NCI-H2081 (cell line): ENCODE results near the gene IL32.
"Not testable (repeated sequence)": the region's sequence is repeated elsewhere in the genome, so short reads cannot be mapped to it uniquely, and the experiment has no call there.

ENCODE experiments used
- DNase-seq, 2 experiments: peaks; one replicate each; lab custom pipeline; 2025; lab: John Stamatoyannopoulos, UW

IL32 gene

GRCh38 chr16:3051494-3051893 is 13.9 kb upstream of the IL32 start:
- no peak for DNase-seq

DNA sequence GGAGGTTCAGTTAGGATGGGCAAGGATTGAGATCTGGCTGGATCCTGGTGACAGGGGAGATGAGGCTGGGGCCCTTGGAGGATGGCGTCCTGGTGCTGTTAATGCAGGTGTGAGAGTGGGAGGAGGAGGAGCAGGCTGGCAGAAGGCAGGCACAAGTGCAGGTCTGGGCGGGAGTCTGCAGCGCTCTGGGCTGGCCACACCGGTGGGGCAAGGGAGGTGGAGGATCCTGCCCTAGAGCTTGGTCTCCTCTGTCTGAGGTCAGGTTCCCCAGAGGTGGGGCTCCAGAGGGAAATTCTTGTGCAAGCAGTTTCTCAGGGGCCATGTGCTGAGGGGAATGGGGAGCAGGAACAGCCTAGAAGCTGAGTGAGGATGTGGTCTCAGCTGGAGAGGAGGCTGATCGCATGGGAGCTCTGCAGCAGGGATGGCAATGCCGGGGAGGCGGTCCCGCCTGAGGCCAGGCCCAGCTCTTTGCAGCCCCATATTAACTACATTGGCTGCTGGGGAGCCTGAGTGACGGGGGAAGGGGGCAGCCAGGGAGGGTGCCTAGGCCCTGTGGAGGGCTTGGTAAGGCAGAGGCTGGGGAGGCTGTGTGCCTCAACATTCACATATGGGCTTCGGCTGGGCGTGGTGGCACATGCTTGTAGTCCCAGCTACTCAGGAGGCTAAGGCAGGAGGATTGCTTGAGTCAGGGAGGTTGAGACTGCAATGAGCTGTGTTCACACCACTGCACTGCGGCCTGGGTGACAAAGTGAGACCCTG is 12.7 kb upstream of the IL32 start:
- DNase-seq, result not testable (repeated sequence)

DNA sequence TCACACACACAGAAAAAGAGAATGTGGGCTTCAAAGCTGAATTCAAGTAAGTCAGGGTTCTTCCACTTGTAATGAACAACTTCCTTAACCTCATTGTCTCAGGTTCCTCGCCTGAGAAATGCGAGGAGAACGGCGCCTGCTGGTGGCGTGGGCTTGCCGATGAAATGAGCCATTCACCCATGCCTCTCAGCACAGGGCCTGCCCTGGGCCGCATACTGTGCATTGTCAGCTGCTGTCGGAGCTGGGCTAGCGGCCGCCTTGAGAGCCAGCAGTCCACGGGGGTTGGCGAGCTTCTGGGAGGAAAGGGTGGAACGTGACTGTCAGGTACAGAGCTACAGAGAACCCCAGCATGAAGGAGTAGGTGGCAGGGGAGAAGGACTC is 12.1 kb upstream of the IL32 start:
- not testable (repeated sequence) for DNase-seq

- no peak for DNase-seq
Measured at GRCh38 chr16:3054965-3055733, 10.3 kb upstream of the IL32 start.

GRCh38 chr16:3055734-3056115 is 9.7 kb upstream of the IL32 start:
- not testable (repeated sequence) for DNase-seq

DNA sequence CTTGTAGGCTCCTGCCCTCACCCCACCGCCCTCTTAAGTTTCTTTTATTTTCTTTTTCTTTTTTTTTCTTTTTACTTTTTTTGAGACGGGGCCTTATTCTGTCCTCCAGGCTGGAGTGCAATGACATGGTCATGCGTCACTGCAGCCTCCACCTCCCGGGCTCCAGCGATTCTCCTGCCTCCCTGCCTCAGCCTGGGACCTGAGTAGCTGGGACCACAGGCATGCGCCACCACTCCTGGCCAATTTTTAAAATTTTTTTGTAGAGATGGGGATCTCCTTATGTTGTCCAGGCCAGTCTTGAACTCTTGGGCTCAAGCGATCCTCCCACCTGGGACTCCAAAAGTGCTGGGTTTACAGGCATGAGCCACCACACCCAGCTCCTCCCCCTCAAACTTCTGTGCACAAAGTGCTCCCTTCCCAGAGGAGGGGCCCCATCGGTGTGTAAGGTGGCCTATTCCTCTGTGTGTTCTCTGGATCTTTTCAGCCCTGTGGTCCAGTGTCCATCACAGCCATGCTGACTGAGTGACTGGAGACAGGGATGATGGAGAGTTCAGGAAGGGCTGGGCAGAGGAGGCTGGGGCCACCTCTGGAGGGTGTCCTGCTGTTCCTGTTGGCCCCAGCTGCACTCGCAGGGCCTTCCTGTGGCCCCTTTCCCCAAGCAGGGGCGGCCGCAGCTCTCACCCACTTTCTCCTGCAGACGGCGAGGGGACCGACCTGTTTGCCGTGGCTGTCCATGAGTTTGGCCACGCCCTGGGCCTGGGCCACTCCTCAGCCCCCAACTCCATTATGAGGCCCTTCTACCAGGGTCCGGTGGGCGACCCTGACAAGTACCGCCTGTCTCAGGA is 8.9 kb upstream of the IL32 start:
- DNase-seq, result no peak

DNA sequence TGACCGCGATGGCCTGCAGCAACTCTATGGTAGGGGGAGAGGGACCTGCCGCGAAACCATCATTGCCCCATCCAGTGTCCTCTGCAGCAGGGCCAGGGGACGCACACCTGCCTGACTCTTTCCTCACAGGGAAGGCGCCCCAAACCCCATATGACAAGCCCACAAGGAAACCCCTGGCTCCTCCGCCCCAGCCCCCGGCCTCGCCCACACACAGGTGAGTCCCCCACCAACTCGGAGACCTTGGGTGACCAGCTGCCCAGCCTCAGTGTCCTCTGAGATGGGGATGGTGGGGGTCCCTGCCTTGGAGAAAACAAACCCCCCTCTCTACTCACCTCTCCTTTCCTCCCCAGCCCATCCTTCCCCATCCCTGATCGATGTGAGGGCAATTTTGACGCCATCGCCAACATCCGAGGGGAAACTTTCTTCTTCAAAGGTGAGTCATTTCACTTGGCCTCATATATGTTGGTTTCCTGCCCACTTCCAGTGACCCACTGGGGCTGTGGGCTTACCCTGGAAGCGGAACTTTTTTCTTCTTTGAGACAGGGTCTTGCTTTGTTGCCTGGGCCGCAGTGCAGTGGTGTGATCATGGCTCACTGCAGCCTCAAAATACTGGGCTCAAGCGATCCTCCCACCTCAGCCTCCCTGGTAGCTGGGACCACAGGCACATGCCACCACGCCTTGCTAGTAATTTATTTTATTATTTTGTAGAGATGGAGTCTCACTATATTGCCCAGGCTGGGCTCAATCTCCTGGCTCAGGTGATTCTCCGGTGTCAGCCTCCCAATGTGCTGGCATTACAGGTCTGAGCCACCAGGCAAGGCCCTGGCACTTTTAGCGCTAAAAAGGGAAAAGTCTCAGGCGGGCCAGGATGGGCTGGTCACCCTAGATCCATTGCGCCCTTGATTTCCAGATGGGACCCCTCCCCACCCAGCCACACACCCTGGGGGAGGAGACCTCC is 8.0 kb upstream of the IL32 start:
- no peak for DNase-seq

- peak in 1 of 2 experiments; percentile 10 for DNase-seq
Measured at GRCh38 chr16:3058139-3059030, 7.1 kb upstream of the IL32 start.

DNA sequence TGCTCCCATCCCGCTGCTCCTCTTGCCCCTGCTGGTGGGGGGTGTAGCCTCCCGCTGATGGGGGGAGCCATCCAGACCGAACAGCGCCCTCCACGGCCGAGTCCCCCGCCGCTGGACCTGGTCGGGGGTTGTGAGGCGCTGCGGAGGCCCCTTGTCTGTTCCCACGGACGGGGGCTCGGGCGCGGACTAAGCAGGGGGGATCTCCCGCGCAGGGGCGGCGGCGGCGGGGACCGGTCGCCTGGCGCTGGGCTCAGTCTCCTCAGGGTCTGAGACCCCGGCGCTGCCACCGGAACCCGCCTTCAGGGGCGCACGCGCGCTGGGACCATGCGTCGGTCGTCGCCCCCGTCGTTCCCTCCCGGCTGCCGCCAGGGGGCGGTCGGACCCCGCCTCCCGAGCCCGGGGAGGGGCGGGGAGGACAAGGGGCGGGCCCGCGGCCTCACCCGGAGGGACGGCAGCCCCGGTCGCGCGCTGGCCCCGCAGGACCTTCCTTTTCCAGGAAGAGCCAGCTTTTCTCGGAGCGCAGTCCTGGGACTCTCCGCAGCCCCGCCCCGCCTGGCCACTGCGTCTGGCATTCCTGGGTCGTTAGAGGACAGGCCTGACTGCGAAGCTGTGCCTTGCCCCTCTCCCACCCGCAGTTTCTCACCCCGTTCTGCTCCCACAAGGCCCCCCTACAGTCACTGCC is 6.3 kb upstream of the IL32 start:
- peak; percentile 74 to 79 for DNase-seq

DNA sequence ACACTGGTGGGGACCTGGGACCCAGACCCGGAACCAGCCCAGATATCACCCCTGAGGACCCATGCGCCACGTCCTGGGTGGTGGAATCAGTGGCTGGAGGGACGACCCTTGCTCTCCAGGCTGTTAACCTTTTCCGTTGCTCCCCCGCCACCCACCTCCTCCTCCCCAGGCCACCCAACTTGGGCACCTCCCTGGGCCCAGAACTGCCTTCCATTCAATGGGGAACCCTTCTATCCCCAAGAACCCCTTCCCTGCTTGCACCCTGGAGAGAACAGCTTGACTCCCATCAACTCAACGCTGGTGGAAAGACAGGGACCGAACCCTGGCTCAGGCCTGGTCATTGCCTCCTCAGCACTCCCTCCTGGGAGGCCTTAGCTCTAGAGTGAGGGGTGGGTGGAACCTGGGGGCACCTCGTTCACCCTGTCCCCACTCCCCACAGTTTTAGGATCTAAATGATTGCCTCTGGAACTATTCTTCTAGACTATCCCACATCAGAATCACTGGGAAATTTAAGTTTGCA is 5.7 kb upstream of the IL32 start:
- no peak for DNase-seq

GRCh38 chr16:3060339-3061127 is 4.9 kb upstream of the IL32 start:
- no peak for DNase-seq

GRCh38 chr16:3062553-3062952 is 2.9 kb upstream of the IL32 start:
- DNase-seq, result no peak

DNA sequence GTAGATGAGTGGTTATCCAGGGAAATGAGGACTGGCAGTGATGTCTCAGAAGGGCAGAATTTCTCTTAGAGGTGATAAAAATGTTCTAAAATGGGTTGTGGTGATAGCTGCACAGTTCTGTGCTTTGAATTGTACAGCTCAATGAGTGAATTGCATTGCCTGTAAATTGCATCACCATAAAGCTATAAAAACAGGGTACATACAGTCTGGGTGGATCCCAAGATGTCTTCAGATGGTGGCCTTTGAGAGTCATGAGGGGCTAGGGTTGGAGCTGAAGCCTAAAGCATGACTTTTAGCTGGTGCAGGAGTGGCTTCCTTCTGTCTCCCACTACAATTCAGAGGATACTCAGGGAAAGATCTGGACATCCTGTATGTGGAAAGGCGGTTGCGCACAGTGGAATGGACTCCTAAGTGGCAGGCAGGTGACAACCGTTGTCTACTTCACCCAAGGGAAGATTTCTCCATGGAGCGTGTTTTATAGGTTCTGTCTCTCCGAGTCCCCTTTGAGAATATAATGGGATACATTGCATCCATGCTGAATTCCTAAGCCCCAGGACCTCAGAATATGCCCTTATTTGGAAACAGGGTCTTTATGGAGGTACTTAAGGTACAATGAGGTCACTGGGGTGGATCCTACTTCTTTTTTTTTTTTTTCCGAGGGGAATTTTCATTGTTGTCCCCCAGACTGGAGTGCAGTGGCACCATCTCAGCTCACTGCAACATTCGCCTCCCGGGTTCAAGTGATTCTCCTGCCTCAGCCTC is 1.6 kb upstream of the IL32 start:
- no peak for DNase-seq

- DNase-seq, result no peak
Measured at GRCh38 chr16:3065742-3066439, 451 bp downstream of the IL32 start.

GRCh38 chr16:3066440-3066748 is 954 bp downstream of the IL32 start:
- DNase-seq, result no peak

DNA sequence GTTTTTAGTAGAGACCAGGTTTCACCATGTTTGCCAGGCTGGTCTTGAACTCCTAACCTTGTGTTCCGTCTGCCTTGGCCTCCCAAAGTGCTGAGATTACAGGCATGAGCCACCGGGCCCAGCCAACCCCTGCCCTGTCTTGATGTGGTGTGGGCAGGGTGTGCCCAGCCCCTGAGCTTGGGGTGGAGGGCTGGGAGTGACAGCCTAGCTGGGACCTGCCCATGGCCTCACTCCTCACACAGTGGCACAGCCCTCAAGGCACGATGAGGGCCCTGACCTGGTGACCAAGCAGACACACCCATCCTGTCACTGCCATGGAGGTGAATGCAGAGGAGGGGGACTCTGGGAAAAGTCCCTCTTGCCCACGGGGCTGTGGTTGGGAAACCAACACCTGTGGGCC is 3.0 kb downstream of the IL32 start:
- DNase-seq, result no peak

GRCh38 chr16:3069146-3069545 is 3.7 kb downstream of the IL32 start:
- not testable (repeated sequence) for DNase-seq
